Central memory CD4-positive, alpha-beta T cell (primary cell): ENCODE measurements around the gene CYB5R2.

Experiments
- DNase-seq: peaks from one replicate; pipeline ENCODE4 v3.0.0; 2022

Gene CYB5R2

DNA sequence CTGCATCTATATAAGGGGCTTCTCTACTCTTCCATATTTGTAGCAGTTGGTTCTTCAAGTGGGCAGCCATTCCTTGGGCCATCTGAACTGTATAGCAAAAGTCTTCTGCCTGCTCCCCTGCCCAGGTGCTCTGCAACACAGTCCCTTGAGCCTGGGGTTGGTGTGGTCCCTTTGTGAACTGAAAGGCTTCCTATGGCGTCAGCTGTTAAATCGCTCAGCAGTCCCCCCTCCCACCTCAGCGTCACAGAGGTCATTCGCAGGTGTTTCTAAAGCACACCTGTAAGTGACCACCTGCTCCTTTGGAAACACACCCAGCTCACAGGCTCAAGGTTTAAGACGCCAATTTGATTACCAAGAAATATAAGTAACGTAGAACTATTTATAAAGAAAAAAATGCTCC lies 37.0 kb downstream of the CYB5R2 start:
- no peak for DNase-seq

DNA sequence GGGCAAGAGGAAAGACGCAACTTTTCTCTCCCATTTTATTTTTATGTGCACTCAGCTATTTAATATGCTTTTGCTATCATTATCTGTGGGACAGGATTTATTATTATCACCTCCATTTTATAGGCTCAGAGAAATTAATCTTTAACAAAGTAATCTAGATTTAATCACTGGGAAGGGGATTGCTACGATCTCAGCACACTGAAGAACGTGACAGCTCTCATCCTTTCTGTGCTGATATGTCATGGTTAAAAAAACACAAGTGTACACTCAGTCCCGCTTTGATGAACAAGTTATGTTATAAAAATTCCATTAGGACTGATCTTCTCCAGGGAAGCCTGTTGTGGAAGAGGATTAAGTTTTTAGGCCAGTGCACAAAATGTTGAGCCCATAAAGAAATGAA lies 37.6 kb downstream of the CYB5R2 start:
- no peak for DNase-seq

DNA sequence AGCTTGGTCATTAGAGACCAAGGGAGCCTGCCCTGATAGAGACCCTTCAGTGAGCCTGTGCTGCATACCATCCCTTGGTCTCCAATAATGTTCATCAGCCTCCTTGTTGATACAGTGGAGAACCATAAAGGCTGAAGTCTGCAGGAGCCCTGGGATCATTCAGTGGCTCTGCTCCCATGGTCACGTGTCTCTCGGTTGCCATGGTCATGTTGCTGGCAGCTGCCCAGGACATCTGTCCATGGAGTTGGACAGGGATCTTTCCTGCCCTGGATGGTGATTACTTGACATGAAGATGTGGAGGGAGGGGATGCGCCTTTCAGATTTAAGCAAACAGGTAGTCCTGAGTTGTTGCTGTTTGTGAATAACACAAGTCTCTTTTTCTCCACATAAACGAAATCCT lies 38.2 kb downstream of the CYB5R2 start:
- DNase-seq = no peak

DNA sequence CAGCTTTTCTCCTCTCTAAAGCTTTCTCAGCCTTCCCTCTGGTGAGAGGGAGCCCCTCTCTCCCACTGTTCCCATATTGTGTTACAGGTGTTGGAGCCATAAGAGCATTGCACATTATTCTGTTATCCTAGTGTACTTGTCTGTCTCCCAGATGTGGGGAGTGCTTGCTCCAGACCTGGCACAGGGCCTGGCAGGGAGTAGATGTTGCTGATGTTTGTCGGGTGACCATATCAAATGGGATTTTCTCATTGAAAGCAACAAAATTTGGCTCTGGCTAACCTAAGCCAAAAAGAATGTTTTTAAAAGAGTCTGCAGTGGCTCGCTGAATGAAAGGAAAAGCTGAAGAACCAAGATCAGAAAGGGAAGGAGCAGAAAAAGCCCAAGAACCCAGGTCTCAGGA lies 41.1 kb downstream of the CYB5R2 start:
- DNase-seq = no peak

DNA sequence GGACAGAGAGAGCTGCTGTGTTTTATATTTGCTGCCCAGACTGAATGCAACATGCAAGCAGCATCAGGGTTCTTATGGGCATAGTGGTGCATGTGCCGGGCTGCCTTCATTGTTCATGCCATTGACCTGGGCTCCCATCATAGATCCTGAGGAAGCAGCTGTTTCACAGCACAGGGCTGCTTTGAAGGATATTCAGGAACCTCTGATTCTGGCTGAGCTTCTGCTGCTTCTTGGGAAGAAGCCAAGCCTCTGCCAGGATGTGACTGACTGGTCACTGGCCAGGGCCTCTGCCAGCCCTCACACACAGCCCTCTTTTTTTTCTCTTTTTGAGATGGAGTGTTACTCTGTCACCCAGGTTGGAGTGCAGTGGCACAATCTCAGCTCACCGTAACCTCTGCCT lies 43.3 kb downstream of the CYB5R2 start:
- DNase-seq = no peak

DNA sequence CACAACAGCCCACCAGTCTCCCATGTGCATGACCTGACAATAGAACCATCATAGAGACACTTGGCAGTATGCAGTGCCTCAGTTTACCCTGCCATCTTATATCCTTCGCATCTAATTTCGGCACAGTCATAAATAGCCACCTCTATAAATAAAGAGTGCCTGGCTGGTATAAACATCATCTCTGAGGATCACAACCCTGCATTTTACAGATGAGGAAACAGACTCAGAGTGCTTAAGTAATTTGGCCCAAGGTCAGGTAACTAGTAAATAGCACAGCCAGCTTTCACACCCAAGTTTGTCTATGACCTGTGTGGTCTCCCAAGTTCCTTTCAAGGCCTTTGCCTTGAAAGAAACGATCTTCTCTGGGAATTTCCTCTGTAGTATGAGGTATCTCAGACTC lies 44.6 kb downstream of the CYB5R2 start:
- DNase-seq = no peak

DNA sequence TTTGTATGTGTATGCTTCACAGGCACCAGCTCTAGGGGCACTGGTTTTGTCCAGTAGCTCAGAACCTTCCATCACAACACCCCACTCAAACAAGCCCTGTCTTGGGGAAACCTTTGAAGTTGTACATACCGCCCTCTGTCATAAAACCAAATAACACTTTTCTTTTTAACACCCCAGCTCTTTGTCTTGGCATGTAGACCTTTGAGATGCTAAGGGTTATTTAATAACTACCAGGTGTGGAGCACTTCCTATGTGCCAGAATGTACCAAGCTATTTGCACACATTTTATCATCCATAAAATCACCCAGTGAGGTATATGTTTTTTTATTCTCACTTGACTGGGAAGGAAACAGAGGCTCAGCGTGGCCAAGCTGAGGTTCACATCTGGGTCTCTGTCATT lies 50.6 kb downstream of the CYB5R2 start:
- no peak for DNase-seq

DNA sequence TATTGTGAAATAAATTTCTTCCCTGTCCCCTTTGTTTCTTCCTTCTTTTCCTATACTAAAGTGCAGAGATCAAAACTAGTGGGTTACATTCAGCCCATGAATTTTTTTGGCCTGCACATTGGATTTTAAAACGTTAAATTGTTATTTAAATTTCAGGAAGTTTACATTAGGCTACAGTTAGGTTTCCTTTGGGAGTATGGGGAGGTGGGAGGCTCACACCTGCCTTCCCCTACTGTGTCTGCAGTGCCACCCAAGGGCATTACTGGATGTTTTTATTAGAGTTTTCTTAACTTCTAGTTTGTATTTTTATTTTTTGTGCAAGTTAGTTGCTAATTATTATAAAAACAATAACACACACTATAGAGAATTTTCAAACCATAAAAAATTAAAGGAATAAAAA lies 51.7 kb downstream of the CYB5R2 start:
- DNase-seq = no peak

DNA sequence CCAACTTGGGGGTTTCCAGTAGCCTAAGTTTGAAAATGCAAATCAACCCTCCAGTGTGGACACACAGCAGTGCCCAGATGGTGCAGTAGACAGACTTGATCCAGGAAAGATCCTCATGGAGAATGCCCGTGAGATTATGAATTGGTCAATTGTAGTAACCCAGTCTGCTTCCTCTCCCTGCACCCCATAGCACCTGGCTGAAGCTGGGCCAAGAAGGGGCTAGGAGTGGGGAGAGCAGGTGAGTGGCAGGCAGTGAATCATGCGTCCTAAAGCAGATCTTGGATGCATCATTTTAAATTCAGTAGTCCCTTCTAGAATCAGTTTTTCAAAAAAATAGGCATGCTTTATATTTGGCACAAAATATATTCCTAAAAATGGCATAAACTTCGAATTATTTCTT lies 52.2 kb downstream of the CYB5R2 start:
- no peak for DNase-seq

DNA sequence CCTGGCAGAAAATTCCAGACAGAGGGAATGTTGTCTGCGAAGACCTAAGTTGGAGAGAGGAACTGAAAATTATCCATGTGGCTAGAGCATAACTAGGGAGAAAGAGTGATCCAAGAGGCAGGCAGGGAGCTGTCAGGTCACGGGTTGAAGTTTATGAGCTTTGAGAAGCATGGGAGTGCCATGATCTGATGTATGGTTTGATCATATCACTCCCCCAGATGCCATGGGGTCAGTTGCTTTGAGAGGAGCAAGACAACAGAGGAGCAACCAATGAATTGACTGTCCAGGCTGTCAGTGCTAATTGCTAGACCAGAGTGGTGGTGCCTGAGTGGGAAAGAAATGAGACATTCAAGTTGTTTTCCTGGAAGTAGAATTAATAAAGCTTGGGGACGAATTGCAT lies 54.0 kb downstream of the CYB5R2 start:
- DNase-seq = no peak

DNA sequence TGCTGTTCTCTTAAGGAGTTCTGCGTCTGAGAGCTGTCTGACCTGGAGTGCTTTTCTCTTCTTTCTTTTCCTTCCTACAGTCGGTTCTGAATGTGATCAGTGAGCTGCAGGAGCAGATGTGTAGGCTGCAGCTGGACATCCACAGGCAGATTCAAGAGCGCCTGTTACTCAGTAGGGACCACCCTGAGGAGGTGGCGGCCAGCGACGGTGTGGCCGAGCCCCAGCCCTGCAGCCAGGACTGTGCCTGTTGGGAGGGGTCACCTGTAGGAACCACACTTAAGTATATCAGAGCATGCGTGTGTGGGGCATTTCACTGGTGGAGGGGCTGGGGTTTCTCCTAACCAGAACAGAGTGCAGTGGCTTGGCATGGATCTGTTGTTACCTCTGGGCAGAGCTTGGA lies 56.3 kb downstream of the CYB5R2 start:
- no peak for DNase-seq
